Heart left ventricle (tissue), 16 donors: ENCODE results near the gene ICAM2. TPM values are rescaled to one million over a fixed set of nuclear protein-coding genes. Genes with fewer than 3 reads are reported as not detected.

Source experiments
- ATAC-seq, 4 donors: fragments of 200-7000 bp; cut with Tn5 transposase; one replicate each; pipeline ENCODE4 v1.9.1; 2020 to 2022; ENCODE audit warnings: moderate library complexity in 4 of 4, mild to moderate bottlenecking in 3 of 4, moderate number of reproducible peaks in 1 of 4
- DNase-seq, 5 donors: peaks; one replicate each; pipeline ENCODE4 v3.0.0-alpha.2; 2020
- H3K27ac ChIP-seq, 12 donors: fragments of 200-600 bp; sonication (generic) in 4 of 12; one replicate each; pipeline versions ENCODE4 v1.5.0 to v1.8.0; 2016 to 2022; ENCODE audit warnings: mild to moderate bottlenecking in 2 of 12
- H3K27me3 ChIP-seq, 9 donors: fragments of 200-600 bp; sonication (generic) in 2 of 9; one replicate each; pipeline versions ENCODE4 v1.5.1 to v1.8.0; 2016 to 2022; ENCODE audit warnings: mild to moderate bottlenecking in 3 of 9
- H3K36me3 ChIP-seq, 9 donors: fragments of 200-600 bp; sonication (generic) in 2 of 9; one replicate each; pipeline versions ENCODE4 v1.5.0 to v1.8.0; 2018 to 2022; ENCODE audit warnings: mild to moderate bottlenecking in 2 of 9
- H3K4me1 ChIP-seq, 12 donors: fragments of 200-600 bp; sonication (generic) in 4 of 12; one replicate each; pipeline versions ENCODE4 v1.5.0 to v1.8.0; 2016 to 2022; ENCODE audit warnings: mild to moderate bottlenecking in 3 of 12
- H3K4me3 ChIP-seq, 12 donors: fragments of 200-600 bp; sonication (generic) in 4 of 12; one replicate each; pipeline versions ENCODE4 v1.5.0 to v1.8.0; 2017 to 2022; ENCODE audit warnings: mild to moderate bottlenecking in 9 of 12, moderate library complexity in 4 of 12
- H3K9me3 ChIP-seq, 12 donors: fragments of 200-600 bp; sonication (generic) in 4 of 12; one replicate each; pipeline versions ENCODE4 v1.5.0 to v1.8.0; 2016 to 2022; ENCODE audit warnings: mild to moderate bottlenecking in 1 of 12
- POLR2A ChIP-seq, 2 donors: fragments of 450-650 bp; IDR thresholded peaks; one replicate each; pipeline ENCODE4 v1.6.1; 2017; ENCODE audit warnings: antibody characterized with exemption in 2 of 2, mild to moderate bottlenecking in 2 of 2, moderate library complexity in 2 of 2
- WGBS, 4 donors: extraction: QIAGEN DNeasy Blood & Tissue Kit in 2 of 4; methylation state at CpG; one replicate each; pipeline versions ENCODE4 v1.1.5 to v1.1.7; 2013 to 2018; 5-methylcytosine and 5-hydroxymethylcytosine counted together
- intact Hi-C, 10 donors: fragments of 100-400 bp; cut with DNase I; formaldehyde crosslinking; loops; one replicate each; pipeline versions ENCODE4 v1.11.1 to v1.14.2; 2022
- polyA plus RNA-seq, 2 donors: library from polyadenylated mRNA; stranded (reverse); fragments of 200-250 nt; gene quantifications; one replicate each; pipeline ENCODE4 v1.2.3, GENCODE V29; 2013
- total RNA-seq, 9 donors: library from RNA; depleted of rRNA in 2 of 9; stranded (reverse); fragments of >200 nt in 2 of 9; fragmentation: NEBNext Ultra II Directional in 3 of 9; extraction: Animal tissue kit (Norgen Biotek cat#: 25700) in 3 of 9; gene quantifications; one replicate each; pipeline versions ENCODE4 v1.1.0 to v1.2.4, GENCODE V29; 2016 to 2023
- TF ChIP-seq, protein P1 (sequence below), 12 donors: fragments of 200-600 bp; sonication (generic) in 4 of 12; IDR thresholded peaks; one replicate each; pipeline versions ENCODE4 v1.5.0 to v1.8.0; 2018 to 2022; ENCODE audit warnings: antibody characterized with exemption in 12 of 12, mild to moderate bottlenecking in 5 of 12
- donor health status: ischemic (EF 13 %, LVEDD 7.1; RV severe dilation, severe dysfunction).
- donor health status: healthy with polysubstance abuse.
- donor health status: DM: no; HTN: yes; CAD: no.
- donor health status: DM: no; HTN: no; CAD: no.
- donor health status: ischemic (EF 25% LVEDD 6.9; RV normal size, moderate dysfunction).
- donor health status: ischemic (EF 25% LVEDD 5.7; RV mildly dilated, moderate dysfunction).
- donor health status: healthy.
- donor health status: DM: yes; HTN: yes; CAD: no.
- donor health status: ischemic (EF 35%, LVEDD 5.7; RV mildly dilated, moderate dysfunction).
- donor health status: nonischemic (EF 11% LVEDD 7.7; RV severe dilation, severe dysfunction).
- donor health status: DM: yes; HTN: yes; CAD: no.
- donor health status: PGD.
- donor health status: ischemic (EF 29% LVEDD 5.4; RV normal size, mild dysfunction).
- donor health status: nonischemic (EF 23%, LVEDD 6.1; RV moderate dilation, normal function).

ICAM2 gene
- total and polyA plus RNA-seq, 11 donors: 24.4 to 262 (median 43.1) TPM

GRCh38 chr17:63955791-63956190, 64.6 kb downstream of the ICAM2 start:
- peaks cover 0 to 21% (median 13%) of the 10 kb centered on the region in 12 donors for H3K4me1 ChIP-seq
- no peak for DNase-seq
- no peak overlapping the region for H3K27ac ChIP-seq
- WGBS, 4 donors: 88 to 97% (median 92%) methylated on average over 3 to 4 of the region's 4 CpGs
- H3K36me3 ChIP-seq: no peaks in the 10 kb centered on the region
- H3K4me3 ChIP-seq: no peak overlapping the region
- ATAC-seq: no peak
- no peaks in the 10 kb centered on the region for H3K27me3 ChIP-seq
- H3K9me3 ChIP-seq: no peaks in the 10 kb centered on the region
- TF ChIP-seq, protein P1, sequence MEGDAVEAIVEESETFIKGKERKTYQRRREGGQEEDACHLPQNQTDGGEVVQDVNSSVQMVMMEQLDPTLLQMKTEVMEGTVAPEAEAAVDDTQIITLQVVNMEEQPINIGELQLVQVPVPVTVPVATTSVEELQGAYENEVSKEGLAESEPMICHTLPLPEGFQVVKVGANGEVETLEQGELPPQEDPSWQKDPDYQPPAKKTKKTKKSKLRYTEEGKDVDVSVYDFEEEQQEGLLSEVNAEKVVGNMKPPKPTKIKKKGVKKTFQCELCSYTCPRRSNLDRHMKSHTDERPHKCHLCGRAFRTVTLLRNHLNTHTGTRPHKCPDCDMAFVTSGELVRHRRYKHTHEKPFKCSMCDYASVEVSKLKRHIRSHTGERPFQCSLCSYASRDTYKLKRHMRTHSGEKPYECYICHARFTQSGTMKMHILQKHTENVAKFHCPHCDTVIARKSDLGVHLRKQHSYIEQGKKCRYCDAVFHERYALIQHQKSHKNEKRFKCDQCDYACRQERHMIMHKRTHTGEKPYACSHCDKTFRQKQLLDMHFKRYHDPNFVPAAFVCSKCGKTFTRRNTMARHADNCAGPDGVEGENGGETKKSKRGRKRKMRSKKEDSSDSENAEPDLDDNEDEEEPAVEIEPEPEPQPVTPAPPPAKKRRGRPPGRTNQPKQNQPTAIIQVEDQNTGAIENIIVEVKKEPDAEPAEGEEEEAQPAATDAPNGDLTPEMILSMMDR (IDR thresholded peaks at IDR 0.05): no peak
- TF ChIP-seq POLR2A (IDR thresholded peaks at IDR 0.05): no peak
- intact Hi-C loops: no loop called here

DNA sequence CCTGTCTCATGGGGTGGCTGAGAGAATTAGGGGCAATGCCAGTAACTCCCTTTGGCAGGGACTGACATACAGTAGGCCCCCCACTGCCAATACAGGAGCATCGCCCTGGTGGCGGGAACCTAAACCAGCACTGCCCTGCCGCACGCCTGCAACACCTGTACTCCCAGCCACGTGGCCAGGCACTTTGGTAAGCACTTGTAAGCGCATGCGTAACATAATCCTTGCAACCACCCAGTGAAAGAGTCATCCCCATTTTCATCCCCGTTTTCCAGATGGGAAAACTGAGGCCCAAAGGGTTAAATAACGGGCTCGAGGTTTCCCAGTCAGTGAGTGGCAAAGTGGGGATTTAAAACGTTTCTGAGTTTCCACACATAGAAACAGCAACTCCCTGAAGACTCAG, 65.2 kb downstream of the ICAM2 start:
- H3K27ac ChIP-seq: no peak overlapping the region
- ATAC-seq: no peak

DNA sequence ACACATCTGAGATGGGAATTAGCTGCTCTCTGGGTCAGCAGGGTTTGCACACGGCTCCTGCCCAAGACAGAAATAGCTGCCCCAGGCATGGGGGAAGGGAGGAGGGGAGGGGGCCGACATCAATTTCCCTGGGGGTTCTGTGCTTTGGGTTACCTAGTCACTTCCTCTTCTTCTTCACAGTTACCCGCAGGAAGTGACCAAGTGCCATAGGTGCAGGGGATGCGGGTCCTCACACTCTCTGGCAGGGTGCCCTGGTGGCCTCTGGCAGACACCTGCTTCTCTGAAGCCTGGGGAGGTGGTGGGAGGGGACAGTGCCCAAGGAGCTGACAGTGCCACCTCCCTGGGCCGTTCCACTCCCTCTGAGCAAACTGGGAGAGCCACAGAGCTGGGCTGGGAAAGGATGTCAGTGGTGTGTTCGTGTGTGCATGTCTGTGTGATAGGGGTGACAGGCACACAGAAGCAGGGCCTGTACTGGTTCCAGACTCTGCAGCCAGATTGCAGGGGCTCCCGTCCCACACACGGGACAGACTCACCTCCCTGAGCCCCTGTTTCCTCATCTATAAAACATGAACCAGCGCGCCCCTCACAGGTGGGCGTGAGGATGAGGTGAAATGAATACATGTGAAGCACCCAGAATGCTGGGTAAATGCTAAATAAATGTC, 65.9 kb downstream of the ICAM2 start:
- TF ChIP-seq, protein P1 (IDR thresholded peaks at IDR 0.05): no peak
- no peak for TF ChIP-seq POLR2A (IDR thresholded peaks at IDR 0.05)
- no peak for DNase-seq

More for the DNA sequence above, 65.2 kb downstream of the ICAM2 start:
- no peaks in the 10 kb centered on the region for H3K27me3 ChIP-seq
- H3K36me3 ChIP-seq: no peaks in the 10 kb centered on the region
- H3K4me3 ChIP-seq: no peak overlapping the region
- intact Hi-C loops: no loop called here
- TF ChIP-seq, protein P1 (IDR thresholded peaks at IDR 0.05): no peak
- TF ChIP-seq POLR2A (IDR thresholded peaks at IDR 0.05): no peak
- DNase-seq: no peak
- H3K9me3 ChIP-seq: no peaks in the 10 kb centered on the region
- peaks cover 0 to 17% (median 12%) of the 10 kb centered on the region in 12 donors for H3K4me1 ChIP-seq
- WGBS, 4 donors: 75 to 86% (median 85%) methylated on average over 7 to 11 of the region's 11 CpGs

More for the DNA sequence above, 65.9 kb downstream of the ICAM2 start:
- intact Hi-C loops: loop anchor here in 2 of 10 donors (5.0 kb wide), 2 partner anchors 33 to 42 kb away; partner anchors contain the start of gene CSHL1 (in 1 of the 2)
- Histone ChIP-seq H3K4me1 (peaks cover 0 to 14% (median 10%) of the 10 kb centered on the region in 12 donors), H3K9me3 (no peaks in the 10 kb centered on the region), H3K27ac (no peak overlapping the region), H3K27me3 (no peaks in the 10 kb centered on the region), H3K4me3 (no peak overlapping the region), H3K36me3 (no peaks in the 10 kb centered on the region)
- 50 to 62% (median 55%) methylated on average over 11 of the region's 11 CpGs for WGBS, 4 donors
- ATAC-seq: peak in 2 of 4 donors; percentile 26 to 31

Other genes starting within 250 kb of the ICAM2 start
- 100 to 1,000 TPM in 2 of 9 donors, 10 to 100 TPM in 7; 54.4 to 115 (median 84.3) TPM for gene CCDC47, start 247.0 kb downstream of the ICAM2 start, total RNA-seq
- gene CCDC47, start 247.0 kb downstream of the ICAM2 start, polyA plus RNA-seq: 100 to 1,000 TPM in 1 of 2 donors, 10 to 100 TPM in 1; 38.4 to 139 TPM
- 10 to 100 TPM; 30.1 to 75.0 (median 61.0) TPM for gene DDX42, start 246.5 kb downstream of the ICAM2 start, total RNA-seq
- 10 to 100 TPM; 34.4 to 44.8 TPM for gene DDX42, start 246.5 kb downstream of the ICAM2 start, polyA plus RNA-seq
- gene PSMC5, start 193.2 kb downstream of the ICAM2 start, total RNA-seq: 100 to 1,000 TPM in 7 of 9 donors, 10 to 100 TPM in 2; 64.7 to 143 (median 113) TPM
- gene PSMC5, start 193.2 kb downstream of the ICAM2 start, polyA plus RNA-seq: 100 to 1,000 TPM; 164 to 189 TPM
- gene FTSJ3, start 193.0 kb downstream of the ICAM2 start, total RNA-seq: 10 to 100 TPM; 22.1 to 46.5 (median 25.7) TPM
- 10 to 100 TPM; 12.5 to 44.6 TPM for gene FTSJ3, start 193.0 kb downstream of the ICAM2 start, polyA plus RNA-seq
- gene SMARCD2, start 177.9 kb downstream of the ICAM2 start, total RNA-seq: 10 to 100 TPM; 11.3 to 40.9 (median 24.1) TPM
- 10 to 100 TPM; 16.5 to 26.9 TPM for gene SMARCD2, start 177.9 kb downstream of the ICAM2 start, polyA plus RNA-seq
- not detected for gene CSH2, start 147.0 kb downstream of the ICAM2 start, total RNA-seq
- gene CSH2, start 147.0 kb downstream of the ICAM2 start, polyA plus RNA-seq: not detected
- gene GH2, start 138.7 kb downstream of the ICAM2 start, total RNA-seq: not detected
- gene GH2, start 138.7 kb downstream of the ICAM2 start, polyA plus RNA-seq: not detected
- gene CSH1, start 124.1 kb downstream of the ICAM2 start, total RNA-seq: not detected
- not detected for gene CSH1, start 124.1 kb downstream of the ICAM2 start, polyA plus RNA-seq
- gene CSHL1, start 109.4 kb downstream of the ICAM2 start, total RNA-seq: not detected
- not detected for gene CSHL1, start 109.4 kb downstream of the ICAM2 start, polyA plus RNA-seq
- gene GH1, start 101.8 kb downstream of the ICAM2 start, total RNA-seq: not detected
- not detected for gene GH1, start 101.8 kb downstream of the ICAM2 start, polyA plus RNA-seq
- gene CD79B, start 88.3 kb downstream of the ICAM2 start, total RNA-seq: 10 to 100 TPM in 2 of 9 donors, 1 to 10 TPM in 7; 2.2 to 16.2 (median 4.3) TPM
- 1 to 10 TPM; 5.1 to 6.3 TPM for gene CD79B, start 88.3 kb downstream of the ICAM2 start, polyA plus RNA-seq
- gene SCN4A, start 47.7 kb downstream of the ICAM2 start, total RNA-seq: 1 to 10 TPM in 4 of 9 donors, under 1 TPM in 5; 0.37 to 2.1 (median 0.67) TPM
- gene SCN4A, start 47.7 kb downstream of the ICAM2 start, polyA plus RNA-seq: 1 to 10 TPM in 1 of 2 donors, under 1 TPM in 1; 0.33 to 1.8 TPM
- gene PRR29, start 22.3 kb downstream of the ICAM2 start, total RNA-seq: 1 to 10 TPM in 1 of 9 donors, under 1 TPM in 5, not detected in 3; 0.15 to 1.8 (median 0.34) TPM
- under 1 TPM; 0.15 to 0.19 TPM for gene PRR29, start 22.3 kb downstream of the ICAM2 start, polyA plus RNA-seq
- gene ERN1, start 109.5 kb upstream of the ICAM2 start, total RNA-seq: 10 to 100 TPM in 4 of 9 donors, 1 to 10 TPM in 5; 5.1 to 18.7 (median 9.1) TPM
- 1 to 10 TPM; 1.5 to 4.7 TPM for gene ERN1, start 109.5 kb upstream of the ICAM2 start, polyA plus RNA-seq
- gene TEX2, start 242.6 kb upstream of the ICAM2 start, total RNA-seq: 10 to 100 TPM; 42.2 to 55.8 (median 51.1) TPM
- 10 to 100 TPM; 16.8 to 49.1 TPM for gene TEX2, start 242.6 kb upstream of the ICAM2 start, polyA plus RNA-seq